SK-N-SH treated with all-trans-retinoic acid at 6 μM for 48 hours (cell line): ENCODE measurements around the gene PPP1R13B.

Source experiments
- ATAC-seq: fragments of 200-7000 bp; cut with Tn5 transposase; 3 replicates; pipeline ENCODE4 v1.9.1; 2020; ENCODE audit warnings: mild to moderate bottlenecking, moderate library complexity
- ARNTL ChIP-seq: fragments of 450-650 bp; formaldehyde crosslinking; IDR thresholded peaks from 2 replicates; pipeline ENCODE4 v1.5.0; 2020; ENCODE audit warnings: low read depth, mild to moderate bottlenecking, moderate library complexity, borderline replicate concordance
- BACH2 ChIP-seq: fragments of 250-450 bp; sonication (Bioruptor Pico); IDR thresholded peaks from 2 replicates; pipeline ENCODE4 v1.9.0; 2021; ENCODE audit warnings: mild to moderate bottlenecking, borderline replicate concordance
- CSDC2 ChIP-seq: fragments of 250-450 bp; sonication (Bioruptor Pico); IDR thresholded peaks from 2 replicates; pipeline ENCODE4 v1.5.0; 2020; ENCODE audit warnings: mild to moderate bottlenecking, moderate library complexity
- CSRNP3 ChIP-seq: fragments of 250-450 bp; sonication (Bioruptor Pico); IDR thresholded peaks from 2 replicates; pipeline ENCODE4 v1.5.1; 2021; ENCODE audit warnings: mild to moderate bottlenecking, moderate library complexity
- ESRRG ChIP-seq: fragments of 250-450 bp; sonication (Bioruptor Pico); IDR thresholded peaks from 2 replicates; pipeline ENCODE4 v1.6.1; 2021; ENCODE audit warnings: mild to moderate bottlenecking
- ISL1 ChIP-seq: fragments of 250-450 bp; sonication (Bioruptor Pico); IDR thresholded peaks from 2 replicates; pipeline ENCODE4 v2.1.2; 2022; ENCODE audit warnings: mild to moderate bottlenecking, moderate library complexity
- OSR1 ChIP-seq: fragments of 250-450 bp; sonication (Bioruptor Pico); IDR thresholded peaks from 2 replicates; pipeline ENCODE4 v1.8.0; 2022; ENCODE audit warnings: moderate library complexity, mild to moderate bottlenecking, inconsistent platforms
- POU6F1 ChIP-seq: fragments of 250-450 bp; sonication (Bioruptor Pico); IDR thresholded peaks from 2 replicates; pipeline ENCODE4 v1.8.0; 2021; ENCODE audit warnings: low read depth, mild to moderate bottlenecking, moderate library complexity, borderline replicate concordance
- PPARA ChIP-seq: fragments of 250-450 bp; sonication (Bioruptor Pico); IDR thresholded peaks from 2 replicates; pipeline ENCODE4 v1.5.0; 2020; ENCODE audit warnings: mild to moderate bottlenecking, borderline replicate concordance
- RARB ChIP-seq: fragments of 250-450 bp; sonication (Bioruptor Pico); IDR thresholded peaks from 2 replicates; pipeline ENCODE4 v1.8.0; 2021; ENCODE audit warnings: mild to moderate bottlenecking, moderate library complexity
- SNAI2 ChIP-seq: fragments of 250-450 bp; sonication (Bioruptor Pico); IDR thresholded peaks from 2 replicates; pipeline ENCODE4 v1.5.0; 2020; ENCODE audit warnings: mild to moderate bottlenecking, moderate library complexity
- TOX ChIP-seq: fragments of 250-450 bp; sonication (Bioruptor Pico); IDR thresholded peaks from 2 replicates; pipeline ENCODE4 v1.8.0; 2021; ENCODE audit warnings: mild to moderate bottlenecking, moderate library complexity, borderline replicate concordance
- ZC3H10 ChIP-seq: fragments of 250-450 bp; sonication (Bioruptor Pico); IDR thresholded peaks from 2 replicates; pipeline ENCODE4 v1.5.1; 2021; ENCODE audit warnings: mild to moderate bottlenecking, moderate library complexity
- ZFP3 ChIP-seq: fragments of 250-450 bp; sonication (Bioruptor Pico); IDR thresholded peaks from 2 replicates; pipeline ENCODE4 v1.5.0; 2020; ENCODE audit warnings: mild to moderate bottlenecking, moderate library complexity
- ZFP30 ChIP-seq: fragments of 450-650 bp; formaldehyde crosslinking; IDR thresholded peaks from 2 replicates; pipeline ENCODE4 v1.5.0; 2022; ENCODE audit warnings: mild to moderate bottlenecking, moderate library complexity
- ZNF565 ChIP-seq: fragments of 450-650 bp; formaldehyde crosslinking; conservative IDR thresholded peaks from 2 replicates; pipeline ENCODE4 v1.5.0; 2020; ENCODE audit warnings: low read depth, mild to moderate bottlenecking, moderate library complexity
- ZNF70 ChIP-seq: fragments of 450-650 bp; formaldehyde crosslinking; IDR thresholded peaks from 2 replicates; pipeline ENCODE4 v1.5.0; 2020; ENCODE audit warnings: mild to moderate bottlenecking, moderate library complexity
- ZNF8 ChIP-seq: fragments of 450-650 bp; formaldehyde crosslinking; IDR thresholded peaks from 2 replicates; pipeline ENCODE4 v1.5.0; 2020; ENCODE audit warnings: mild to moderate bottlenecking, moderate library complexity
- TF ChIP-seq, protein P1 (sequence below): fragments of 250-450 bp; sonication (Bioruptor Pico); IDR thresholded peaks from 2 replicates; pipeline ENCODE4 v1.5.1; 2020; ENCODE audit warnings: low read depth, mild to moderate bottlenecking, moderate library complexity
- TF ChIP-seq, protein P2 (sequence below): fragments of 250-450 bp; sonication (Bioruptor Pico); IDR thresholded peaks from 2 replicates; pipeline ENCODE4 v1.5.0; 2020; ENCODE audit warnings: mild to moderate bottlenecking, moderate library complexity
- TF ChIP-seq, protein P3 (sequence below): fragments of 250-450 bp; sonication (Bioruptor Pico); IDR thresholded peaks from 2 replicates; pipeline ENCODE4 v1.8.0; 2020; ENCODE audit warnings: mild to moderate bottlenecking, moderate library complexity, borderline replicate concordance

Gene PPP1R13B

DNA sequence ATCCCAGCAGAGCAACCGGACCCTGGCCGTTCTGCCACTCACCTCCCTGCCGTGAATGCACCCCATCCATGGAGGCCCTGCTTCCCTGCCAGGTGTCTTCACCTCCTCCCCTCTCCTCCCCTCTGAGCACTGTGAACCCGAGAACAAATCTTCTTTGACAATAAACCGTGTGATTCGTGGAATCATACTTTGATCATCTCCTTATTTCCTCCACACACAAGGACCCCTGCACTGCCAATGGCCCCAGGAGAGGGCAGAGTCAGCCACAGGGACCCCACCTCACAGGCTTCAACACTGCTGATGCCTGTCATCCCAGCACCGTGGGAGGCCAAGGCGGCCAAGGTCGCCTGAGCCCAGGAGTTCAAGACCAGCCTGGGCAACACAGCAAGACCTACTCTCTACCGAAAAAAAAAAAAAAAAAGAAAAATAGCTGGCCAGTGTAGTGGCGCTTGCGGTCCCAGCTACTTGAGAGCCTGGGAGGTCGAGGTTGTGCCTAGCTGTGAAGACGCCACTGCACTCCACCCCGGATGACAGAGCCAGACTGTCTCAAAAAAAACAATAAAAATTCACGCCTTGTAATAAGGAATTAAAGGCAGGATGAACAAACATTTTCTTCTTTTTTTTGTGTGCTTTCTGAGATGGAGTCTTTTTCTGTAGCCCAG, 133.2 kb downstream of the PPP1R13B start (continued):
- TF ChIP-seq, protein P1, sequence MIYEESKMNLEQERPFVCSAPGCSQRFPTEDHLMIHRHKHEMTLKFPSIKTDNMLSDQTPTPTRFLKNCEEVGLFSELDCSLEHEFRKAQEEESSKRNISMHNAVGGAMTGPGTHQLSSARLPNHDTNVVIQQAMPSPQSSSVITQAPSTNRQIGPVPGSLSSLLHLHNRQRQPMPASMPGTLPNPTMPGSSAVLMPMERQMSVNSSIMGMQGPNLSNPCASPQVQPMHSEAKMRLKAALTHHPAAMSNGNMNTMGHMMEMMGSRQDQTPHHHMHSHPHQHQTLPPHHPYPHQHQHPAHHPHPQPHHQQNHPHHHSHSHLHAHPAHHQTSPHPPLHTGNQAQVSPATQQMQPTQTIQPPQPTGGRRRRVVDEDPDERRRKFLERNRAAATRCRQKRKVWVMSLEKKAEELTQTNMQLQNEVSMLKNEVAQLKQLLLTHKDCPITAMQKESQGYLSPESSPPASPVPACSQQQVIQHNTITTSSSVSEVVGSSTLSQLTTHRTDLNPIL (CRISPR knock-in tag) = no peak
- no peak for TF ChIP-seq ARNTL (CRISPR knock-in tag)
- TF ChIP-seq ZC3H10 = no peak
- no peak for TF ChIP-seq ZFP30
- no peak for TF ChIP-seq TOX (CRISPR knock-in tag)
- TF ChIP-seq ZNF565 (CRISPR knock-in tag) = no peak
- TF ChIP-seq CSRNP3 (CRISPR knock-in tag) = no peak

GRCh38 chr14:103713304-103714062, 133.9 kb downstream of the PPP1R13B start:
- ATAC-seq = no peak
- TF ChIP-seq SNAI2 (CRISPR knock-in tag) = no peak
- TF ChIP-seq ZFP30 = no peak
- no peak for TF ChIP-seq CSDC2
- no peak for TF ChIP-seq ZC3H10
- no peak for TF ChIP-seq BACH2 (CRISPR knock-in tag)
- TF ChIP-seq ESRRG (CRISPR knock-in tag) = no peak
- TF ChIP-seq, protein P2, sequence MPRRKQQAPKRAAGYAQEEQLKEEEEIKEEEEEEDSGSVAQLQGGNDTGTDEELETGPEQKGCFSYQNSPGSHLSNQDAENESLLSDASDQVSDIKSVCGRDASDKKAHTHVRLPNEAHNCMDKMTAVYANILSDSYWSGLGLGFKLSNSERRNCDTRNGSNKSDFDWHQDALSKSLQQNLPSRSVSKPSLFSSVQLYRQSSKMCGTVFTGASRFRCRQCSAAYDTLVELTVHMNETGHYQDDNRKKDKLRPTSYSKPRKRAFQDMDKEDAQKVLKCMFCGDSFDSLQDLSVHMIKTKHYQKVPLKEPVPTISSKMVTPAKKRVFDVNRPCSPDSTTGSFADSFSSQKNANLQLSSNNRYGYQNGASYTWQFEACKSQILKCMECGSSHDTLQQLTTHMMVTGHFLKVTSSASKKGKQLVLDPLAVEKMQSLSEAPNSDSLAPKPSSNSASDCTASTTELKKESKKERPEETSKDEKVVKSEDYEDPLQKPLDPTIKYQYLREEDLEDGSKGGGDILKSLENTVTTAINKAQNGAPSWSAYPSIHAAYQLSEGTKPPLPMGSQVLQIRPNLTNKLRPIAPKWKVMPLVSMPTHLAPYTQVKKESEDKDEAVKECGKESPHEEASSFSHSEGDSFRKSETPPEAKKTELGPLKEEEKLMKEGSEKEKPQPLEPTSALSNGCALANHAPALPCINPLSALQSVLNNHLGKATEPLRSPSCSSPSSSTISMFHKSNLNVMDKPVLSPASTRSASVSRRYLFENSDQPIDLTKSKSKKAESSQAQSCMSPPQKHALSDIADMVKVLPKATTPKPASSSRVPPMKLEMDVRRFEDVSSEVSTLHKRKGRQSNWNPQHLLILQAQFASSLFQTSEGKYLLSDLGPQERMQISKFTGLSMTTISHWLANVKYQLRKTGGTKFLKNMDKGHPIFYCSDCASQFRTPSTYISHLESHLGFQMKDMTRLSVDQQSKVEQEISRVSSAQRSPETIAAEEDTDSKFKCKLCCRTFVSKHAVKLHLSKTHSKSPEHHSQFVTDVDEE = no peak
- TF ChIP-seq ISL1 (CRISPR knock-in tag) = no peak
- TF ChIP-seq ZNF8 = no peak
- TF ChIP-seq ZNF70 (CRISPR knock-in tag) = no peak
- no peak for TF ChIP-seq ZFP3
- no peak for TF ChIP-seq RARB (CRISPR knock-in tag)
- no peak for TF ChIP-seq ARNTL (CRISPR knock-in tag)
- TF ChIP-seq PPARA = no peak
- TF ChIP-seq TOX (CRISPR knock-in tag) = no peak

- TF ChIP-seq CSDC2 (no peak), CSRNP3 (CRISPR knock-in tag) (no peak), ZFP3 (no peak), BACH2 (CRISPR knock-in tag) (no peak), ZC3H10 (no peak), ZNF565 (CRISPR knock-in tag) (no peak), POU6F1 (CRISPR knock-in tag) (no peak), ISL1 (CRISPR knock-in tag) (no peak), PPARA (no peak), ARNTL (CRISPR knock-in tag) (no peak), ZFP30 (no peak), ESRRG (CRISPR knock-in tag) (no peak), OSR1 (CRISPR knock-in tag) (no peak), ZNF8 (no peak), RARB (CRISPR knock-in tag) (no peak), SNAI2 (CRISPR knock-in tag) (no peak)
- TF ChIP-seq, protein P1 (CRISPR knock-in tag) = no peak
- TF ChIP-seq, protein P3, sequence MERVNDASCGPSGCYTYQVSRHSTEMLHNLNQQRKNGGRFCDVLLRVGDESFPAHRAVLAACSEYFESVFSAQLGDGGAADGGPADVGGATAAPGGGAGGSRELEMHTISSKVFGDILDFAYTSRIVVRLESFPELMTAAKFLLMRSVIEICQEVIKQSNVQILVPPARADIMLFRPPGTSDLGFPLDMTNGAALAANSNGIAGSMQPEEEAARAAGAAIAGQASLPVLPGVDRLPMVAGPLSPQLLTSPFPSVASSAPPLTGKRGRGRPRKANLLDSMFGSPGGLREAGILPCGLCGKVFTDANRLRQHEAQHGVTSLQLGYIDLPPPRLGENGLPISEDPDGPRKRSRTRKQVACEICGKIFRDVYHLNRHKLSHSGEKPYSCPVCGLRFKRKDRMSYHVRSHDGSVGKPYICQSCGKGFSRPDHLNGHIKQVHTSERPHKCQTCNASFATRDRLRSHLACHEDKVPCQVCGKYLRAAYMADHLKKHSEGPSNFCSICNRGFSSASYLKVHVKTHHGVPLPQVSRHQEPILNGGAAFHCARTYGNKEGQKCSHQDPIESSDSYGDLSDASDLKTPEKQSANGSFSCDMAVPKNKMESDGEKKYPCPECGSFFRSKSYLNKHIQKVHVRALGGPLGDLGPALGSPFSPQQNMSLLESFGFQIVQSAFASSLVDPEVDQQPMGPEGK (CRISPR knock-in tag) = no peak
- ATAC-seq = no peak
Observed at GRCh38 chr14:103712633-103713247, 134.6 kb downstream of the PPP1R13B start.
